WTC11 (cell line): ENCODE results near the gene RIC8A.
"Not testable (repeated sequence)": the region's sequence is repeated elsewhere in the genome, so short reads cannot be mapped to it uniquely, and the experiment has no call there.

Experiments
- FOXJ3 ChIP-seq: sonication (generic); formaldehyde crosslinking; IDR thresholded peaks from 2 replicates; pipeline ENCODE4 v1.9.0; 2021; ENCODE audit warnings: missing genetic modification reagents, mild to moderate bottlenecking, borderline replicate concordance
- TP53 ChIP-seq: sonication (generic); formaldehyde crosslinking; IDR thresholded peaks from 2 replicates; pipeline ENCODE4 v1.8.1; 2023; ENCODE audit warnings: mild to moderate bottlenecking, missing genetic modification reagents
- TF ChIP-seq, protein P1 (sequence below): fragments of 200-600 bp; IDR thresholded peaks from 2 replicates; pipeline ENCODE4 v1.8.0; 2022; ENCODE audit warnings: antibody characterized with exemption
- TF ChIP-seq, protein P2 (sequence below): sonication (generic); formaldehyde crosslinking; conservative IDR thresholded peaks from 2 replicates; pipeline ENCODE4 v1.8.1; 2022; ENCODE audit warnings: mild to moderate bottlenecking, missing genetic modification reagents

DNA sequence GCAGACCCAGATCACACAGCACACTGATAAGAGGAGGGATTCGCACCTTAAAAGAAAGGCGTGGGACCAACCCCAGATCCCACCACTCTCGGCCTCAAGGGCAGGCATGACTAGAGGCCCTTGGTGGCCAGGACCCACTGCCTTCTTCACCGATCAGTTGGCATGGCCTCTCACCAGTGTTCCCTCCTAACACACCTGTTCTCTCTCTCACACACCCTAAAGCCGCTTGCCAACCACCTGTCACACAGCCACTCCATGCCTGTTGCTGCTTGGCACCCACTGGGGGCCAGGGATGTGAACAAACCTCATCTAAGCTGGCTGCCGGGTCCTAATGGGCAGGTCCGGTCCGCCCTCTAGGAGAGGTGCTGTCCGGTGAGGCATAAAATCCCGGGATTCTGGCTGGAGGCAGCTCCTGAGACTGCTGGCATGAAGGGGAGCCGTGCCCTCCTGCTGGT is 14.8 kb upstream of the RIC8A start, which contains the start of gene SCGB1C1:
- TF ChIP-seq, protein P1, sequence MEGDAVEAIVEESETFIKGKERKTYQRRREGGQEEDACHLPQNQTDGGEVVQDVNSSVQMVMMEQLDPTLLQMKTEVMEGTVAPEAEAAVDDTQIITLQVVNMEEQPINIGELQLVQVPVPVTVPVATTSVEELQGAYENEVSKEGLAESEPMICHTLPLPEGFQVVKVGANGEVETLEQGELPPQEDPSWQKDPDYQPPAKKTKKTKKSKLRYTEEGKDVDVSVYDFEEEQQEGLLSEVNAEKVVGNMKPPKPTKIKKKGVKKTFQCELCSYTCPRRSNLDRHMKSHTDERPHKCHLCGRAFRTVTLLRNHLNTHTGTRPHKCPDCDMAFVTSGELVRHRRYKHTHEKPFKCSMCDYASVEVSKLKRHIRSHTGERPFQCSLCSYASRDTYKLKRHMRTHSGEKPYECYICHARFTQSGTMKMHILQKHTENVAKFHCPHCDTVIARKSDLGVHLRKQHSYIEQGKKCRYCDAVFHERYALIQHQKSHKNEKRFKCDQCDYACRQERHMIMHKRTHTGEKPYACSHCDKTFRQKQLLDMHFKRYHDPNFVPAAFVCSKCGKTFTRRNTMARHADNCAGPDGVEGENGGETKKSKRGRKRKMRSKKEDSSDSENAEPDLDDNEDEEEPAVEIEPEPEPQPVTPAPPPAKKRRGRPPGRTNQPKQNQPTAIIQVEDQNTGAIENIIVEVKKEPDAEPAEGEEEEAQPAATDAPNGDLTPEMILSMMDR = not testable (repeated sequence)
- not testable (repeated sequence) for TF ChIP-seq FOXJ3, TP53 (CRISPR knock-in tag)
- TF ChIP-seq, protein P2, sequence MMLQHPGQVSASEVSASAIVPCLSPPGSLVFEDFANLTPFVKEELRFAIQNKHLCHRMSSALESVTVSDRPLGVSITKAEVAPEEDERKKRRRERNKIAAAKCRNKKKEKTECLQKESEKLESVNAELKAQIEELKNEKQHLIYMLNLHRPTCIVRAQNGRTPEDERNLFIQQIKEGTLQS (CRISPR knock-in tag) = not testable (repeated sequence)
